CD4-positive, alpha-beta T cell treated with Interleukin-6 for 4 hours (primary cell): Measurements from ENCODE around the gene MGST1.
"Not testable (repeated sequence)": the region's sequence is repeated elsewhere in the genome, so short reads cannot be mapped to it uniquely, and the experiment has no call there.

Experiments used
- DNase-seq: peaks from one replicate; pipeline ENCODE4 v3.0.0-alpha.2; 2020; ENCODE audit warnings: mixed read lengths

MGST1 gene

DNA sequence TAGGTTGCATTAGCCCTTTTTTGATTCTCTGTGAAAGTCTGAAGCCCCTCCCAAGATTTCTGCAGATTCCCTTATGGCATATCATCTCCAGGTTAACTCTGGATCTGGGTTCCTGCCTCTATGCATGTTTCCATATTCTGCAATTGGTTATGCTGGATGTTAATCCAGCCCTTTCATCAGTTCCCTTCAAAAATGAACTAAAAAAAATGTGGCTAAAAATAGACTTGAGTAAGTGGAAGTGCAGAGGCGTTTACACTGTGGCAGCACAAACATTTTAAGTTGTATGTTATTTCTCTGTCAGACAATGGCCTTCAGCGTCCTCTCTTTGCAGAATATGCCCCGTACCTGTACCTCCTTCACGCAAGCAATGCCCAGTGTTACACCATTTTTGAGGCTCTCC, 11.4 kb downstream of the MGST1 start:
- DNase-seq: no peak

DNA sequence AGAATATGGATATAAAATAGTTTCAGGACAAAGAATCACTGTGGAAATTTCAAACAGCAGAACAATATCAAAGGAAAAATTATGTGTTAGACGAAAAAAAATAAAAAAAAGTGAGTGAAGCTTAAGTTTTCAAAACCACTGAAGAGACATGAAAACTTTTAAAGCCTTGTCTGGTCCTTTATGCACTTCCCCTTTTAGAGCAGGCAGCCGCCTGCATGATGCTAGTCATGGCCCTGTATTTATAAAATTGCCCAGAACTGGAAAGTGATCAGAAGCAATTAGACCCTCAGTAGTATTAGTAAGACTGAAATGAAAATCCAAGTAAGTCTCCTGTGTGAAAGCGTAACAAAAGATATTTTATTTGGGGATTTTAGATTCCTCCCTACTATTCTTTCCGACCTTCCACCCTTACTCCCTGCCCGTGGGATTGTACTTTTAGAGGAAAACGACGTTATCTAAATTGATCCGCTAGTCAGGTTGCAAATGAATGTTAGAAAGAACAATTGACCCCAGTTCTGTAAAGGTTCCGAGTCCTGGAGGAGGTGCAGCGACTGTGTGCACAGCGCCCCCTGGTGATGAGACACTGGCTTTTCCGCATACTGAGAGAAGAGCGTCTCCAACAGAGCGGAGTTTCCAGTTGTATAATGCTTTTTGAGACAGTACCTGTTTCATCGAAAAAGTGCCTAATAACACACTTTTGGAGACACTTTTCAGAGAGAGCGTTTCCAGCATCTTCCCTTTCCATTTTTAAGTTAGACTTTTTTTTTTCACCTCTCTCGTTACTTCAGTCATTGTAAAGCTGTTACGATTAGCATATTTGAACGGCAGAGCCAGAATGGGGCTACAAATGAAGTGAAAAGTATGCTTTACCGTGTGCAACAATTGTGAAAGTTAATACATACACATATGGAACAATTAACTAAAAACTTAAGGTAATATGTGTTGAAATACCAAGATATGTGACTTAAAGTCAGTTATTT, 12.4 kb downstream of the MGST1 start:
- no peak for DNase-seq

DNA sequence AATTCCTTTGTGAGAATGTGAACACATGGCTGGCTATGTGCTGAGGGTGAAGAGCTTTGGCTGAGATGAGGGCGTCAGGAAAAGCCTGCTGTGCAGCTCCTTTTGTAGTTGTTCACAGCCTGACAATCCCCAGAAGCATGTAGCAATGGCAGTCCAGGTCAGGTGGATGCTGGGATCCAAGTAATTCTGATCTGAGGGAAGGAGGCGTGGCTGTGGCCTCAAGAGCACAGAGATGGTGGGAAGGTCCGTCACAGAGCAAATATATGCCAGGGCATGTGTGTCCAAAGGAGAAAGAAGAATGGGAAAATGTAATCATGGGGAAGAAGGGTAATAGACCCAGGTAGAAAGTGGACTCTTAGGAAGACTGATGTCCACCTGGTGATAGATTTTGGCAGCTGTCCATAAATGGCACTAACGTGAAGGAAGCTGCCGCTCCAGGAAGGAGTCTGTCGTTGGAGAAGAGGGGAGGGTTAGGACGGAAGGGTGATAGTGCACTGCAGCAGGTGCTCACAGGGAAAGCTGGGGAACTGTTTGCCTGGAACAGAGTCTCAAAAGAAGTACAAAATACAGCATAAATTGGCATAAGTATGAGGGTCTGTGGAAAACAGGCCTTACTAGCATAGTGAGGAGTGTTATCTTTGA, 13.8 kb downstream of the MGST1 start:
- no peak for DNase-seq

DNA sequence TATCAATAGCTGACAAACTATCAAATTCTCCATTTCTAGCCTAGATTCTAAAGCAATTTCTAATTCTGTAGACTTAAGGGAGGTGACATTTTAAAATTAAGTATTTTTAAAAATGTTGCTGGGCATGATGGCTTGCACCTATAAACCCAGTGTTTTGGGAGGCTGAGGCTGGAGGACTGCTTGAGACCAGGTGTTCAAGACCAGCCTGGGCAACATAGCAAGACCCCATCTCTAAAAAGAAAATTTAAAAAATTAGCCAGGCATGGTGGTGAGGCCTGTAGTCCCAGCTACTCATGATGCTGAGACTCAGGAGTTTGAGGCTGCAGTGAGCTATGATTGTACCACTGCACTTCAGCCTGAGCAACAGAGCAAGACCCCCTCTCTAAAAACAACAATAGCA, 15.1 kb downstream of the MGST1 start:
- no peak for DNase-seq

DNA sequence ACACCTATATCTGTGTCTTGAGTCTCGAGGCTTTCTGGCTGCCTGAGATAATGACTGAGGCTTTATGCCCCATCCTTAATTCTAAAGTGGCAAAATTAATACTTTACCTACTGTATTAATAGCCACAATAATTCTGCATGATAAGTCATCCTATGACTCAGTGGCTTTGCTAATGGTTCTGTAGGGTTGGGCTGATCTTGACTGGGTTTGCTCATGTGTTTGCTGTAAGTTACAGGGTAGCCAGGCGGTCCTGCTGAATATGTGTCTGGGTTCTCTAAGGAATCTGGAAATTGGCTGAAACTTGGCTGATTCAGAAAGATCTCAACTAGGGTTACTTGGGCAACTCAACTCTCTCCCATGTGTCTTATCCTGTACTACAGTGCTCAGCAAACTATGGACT, 21.7 kb downstream of the MGST1 start:
- DNase-seq: no peak

DNA sequence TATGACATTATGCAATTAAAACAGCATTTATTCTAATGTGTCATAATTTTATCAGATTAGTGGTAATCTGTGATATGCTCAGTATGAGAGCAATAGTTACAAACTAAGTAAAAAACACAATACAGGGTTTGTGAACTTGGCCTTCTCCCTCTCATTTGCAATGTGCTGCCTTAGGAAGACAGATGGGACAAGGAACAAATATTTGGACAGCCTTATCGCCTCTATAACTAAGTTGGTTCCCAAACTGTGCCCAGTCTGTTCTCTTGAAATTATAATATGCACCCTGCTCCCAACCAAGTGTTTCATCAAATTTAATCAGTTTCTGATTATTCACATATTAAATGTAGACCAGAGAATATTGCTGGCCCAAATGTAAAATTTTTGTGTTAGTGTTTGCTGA, 22.7 kb downstream of the MGST1 start:
- no peak for DNase-seq

DNA sequence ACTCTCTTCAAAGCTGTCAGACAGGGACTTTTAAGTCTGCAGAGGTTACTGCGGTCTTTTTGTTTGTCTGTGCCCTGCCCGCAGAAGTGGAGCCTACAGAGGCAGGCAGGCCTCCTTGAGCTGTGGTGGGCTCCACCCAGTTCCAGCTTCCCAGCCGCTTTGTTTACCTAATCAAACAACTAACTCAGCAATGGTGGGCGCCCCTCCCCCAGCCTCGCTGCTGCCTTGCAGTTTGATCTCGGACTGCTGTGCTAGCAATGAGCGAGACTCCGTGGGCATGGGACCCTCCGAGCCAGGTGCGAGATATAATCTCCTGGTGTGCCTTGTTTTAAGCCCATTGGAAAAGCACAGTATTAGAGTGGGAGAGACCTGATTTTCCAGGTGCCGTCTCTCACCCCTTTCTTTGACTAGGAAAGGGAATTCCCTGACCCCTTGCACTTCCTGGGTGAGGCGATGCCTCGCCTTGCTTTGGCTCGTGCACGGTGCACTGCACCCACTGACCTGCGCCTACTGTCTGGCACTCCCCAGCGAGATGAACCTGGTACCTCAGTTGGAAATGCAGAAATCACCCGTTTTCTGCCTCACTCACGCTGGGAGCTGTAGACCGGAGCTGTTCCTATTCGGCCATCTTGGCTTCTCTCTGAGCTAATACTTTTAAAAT, 35.3 kb downstream of the MGST1 start:
- not testable (repeated sequence) for DNase-seq

DNA sequence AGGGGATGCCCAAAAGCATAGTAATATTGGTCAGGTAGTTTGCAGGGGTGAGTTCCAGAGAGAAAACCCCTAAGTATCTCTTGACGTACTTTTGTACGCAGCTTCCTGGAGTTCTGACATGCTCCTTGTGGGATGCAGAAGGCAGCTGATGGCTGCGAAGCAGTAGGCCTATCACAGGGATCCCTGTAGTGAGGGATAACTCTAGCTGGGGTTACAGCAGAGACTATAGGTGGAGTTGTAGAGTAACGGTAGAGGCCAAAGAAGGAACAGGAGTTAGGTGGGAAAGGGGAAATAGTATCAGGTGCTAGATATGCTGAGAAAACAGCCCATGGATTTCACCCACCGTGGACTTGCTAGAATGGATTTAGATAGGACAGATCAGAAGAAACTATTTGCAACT, 37.3 kb downstream of the MGST1 start:
- no peak for DNase-seq

DNA sequence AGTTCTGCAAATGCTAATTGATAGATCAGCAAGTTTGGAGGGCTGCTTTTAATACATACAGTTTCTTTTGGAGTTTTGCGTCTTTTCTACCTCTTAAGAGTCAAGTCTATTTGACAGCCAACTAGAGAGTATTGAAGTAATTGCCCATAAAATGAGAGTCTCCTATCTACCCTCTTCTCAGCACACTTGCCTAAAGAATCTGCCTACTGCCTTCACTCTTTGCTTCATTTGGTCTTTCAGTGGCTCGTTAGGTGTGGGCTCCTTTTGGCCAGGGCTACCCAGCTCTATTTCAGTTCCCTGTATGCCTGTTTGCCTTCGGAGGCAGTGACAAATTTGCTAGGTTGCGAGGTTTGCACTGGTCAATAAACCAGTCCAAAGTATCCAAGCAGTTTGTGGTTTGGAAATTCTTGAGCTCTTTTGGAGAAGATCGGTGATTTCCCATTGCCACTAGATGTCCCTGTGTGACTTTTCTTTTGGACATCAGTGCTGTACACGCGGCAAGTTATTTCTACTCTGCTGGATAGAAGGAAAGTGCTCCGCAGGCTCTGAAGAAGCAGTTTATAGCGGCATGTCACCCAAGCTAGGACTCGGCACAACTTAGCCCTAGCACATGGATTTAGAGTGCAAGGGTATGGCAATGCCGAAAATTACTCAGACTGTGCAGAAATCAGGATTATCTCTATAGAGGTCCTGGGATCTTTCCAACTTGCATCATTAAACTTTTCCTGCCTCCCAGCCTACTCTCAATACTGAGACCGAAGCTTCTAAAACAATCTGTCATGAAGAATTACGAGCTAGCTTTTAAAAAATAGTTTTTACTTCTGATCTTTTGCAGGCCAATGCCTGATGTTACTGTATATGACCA, 38.6 kb downstream of the MGST1 start:
- DNase-seq: no peak

DNA sequence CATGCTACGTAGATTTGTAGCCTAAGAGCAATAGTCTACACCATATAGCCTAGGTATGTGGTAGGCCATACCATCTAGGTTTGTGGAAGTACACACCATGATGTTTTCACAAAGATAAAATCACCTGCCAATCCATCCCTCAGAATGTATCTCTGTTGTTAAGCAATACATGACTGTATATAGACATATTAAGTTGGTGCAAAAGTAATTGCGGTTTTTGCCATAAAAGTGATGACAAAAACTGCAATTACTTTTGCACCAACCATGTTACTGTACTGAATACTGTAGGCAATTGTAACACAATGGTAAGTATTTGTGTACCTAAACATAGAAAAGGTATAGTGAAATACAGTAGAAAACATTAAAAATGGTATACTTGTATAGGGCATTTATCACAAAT, 40.5 kb downstream of the MGST1 start:
- no peak for DNase-seq

DNA sequence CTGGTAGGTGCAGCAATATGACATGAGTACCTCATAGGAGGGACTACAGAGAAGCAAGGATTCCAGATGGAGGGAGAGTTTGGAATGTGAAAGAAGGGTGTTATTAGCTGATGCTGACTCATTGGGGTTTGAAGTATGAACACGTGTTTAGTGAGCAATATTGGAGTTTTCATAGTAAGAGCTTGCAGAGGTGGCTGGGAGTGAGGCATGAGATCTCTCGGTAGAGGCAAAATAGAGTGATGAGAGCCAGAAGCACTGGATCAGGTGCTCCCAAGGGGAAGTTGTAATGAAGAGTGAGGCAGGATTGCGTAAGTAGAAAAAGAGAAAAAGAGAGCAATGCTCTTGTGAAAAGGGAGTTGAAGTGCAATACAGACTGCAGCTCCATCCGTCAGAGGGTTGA, 42.1 kb downstream of the MGST1 start:
- no peak for DNase-seq

DNA sequence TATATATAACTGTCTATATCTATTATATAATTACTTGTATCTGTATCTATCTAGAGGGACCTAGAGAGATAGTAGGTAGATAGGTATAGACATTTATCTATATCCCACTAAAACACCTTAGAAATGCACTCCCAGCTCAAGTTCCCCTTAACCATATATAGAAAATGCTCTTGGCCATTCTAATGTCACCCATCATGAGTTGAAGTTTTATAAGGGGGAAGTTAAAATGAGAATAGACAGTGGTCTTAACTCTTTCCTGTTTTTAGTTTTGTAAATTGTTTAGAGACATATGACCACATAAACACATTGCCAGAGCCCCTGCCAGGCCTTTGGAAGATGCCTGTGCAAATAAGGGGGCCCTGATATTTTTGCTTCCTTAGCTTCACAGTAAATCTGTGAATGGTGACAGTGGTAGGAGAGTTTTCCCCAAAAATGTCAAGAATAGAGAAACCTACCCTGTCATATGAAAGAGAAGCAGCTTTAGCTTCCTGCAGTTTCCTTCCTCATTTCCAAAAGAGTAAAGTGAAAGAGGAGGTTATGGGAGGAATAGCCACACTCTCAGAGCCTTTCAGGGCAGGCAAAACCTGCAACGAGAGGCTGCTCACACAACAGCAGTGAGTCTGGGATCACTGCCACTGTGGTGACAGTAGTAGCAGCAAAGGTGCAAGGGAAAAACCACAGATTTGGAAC, 45.5 kb downstream of the MGST1 start:
- no peak for DNase-seq

DNA sequence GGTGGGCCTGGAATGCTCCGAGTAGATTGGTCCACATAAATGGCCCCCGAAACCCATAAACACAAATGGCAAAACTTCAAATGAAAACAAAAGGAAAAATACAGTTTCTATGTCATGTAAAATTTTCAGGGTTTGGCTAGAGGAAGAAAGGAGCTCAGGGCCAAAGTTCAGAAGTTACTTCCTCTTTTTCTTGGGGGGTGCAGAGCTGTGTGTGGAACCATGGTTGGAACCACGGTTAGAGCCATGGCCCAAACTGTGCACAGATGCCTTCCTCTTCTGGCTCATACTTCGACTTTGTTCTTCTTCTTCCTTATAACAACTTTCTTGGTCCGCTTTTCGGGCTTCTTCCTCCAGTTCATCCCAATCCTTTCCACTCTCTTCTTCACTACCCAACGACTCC, 51.7 kb downstream of the MGST1 start:
- DNase-seq: no peak

DNA sequence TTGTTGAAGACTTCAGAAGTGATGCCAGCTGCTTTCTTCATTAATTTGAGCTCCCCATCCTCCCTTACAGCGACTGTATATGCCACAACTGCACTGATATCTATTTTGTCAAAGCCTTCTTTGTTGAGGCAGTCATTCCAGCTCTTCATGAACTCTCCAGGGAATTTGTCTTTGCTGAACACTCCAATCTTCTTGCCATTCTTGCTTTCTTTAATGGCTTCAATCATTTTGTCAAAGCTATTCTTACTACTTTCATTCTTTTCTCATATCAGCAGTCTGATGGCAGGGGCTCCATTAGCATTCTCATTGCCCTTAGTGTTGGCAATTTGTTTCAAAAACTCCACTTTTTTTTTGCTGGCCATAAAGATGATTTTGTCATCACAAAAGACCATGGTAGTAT, 54.4 kb downstream of the MGST1 start:
- not testable (repeated sequence) for DNase-seq

DNA sequence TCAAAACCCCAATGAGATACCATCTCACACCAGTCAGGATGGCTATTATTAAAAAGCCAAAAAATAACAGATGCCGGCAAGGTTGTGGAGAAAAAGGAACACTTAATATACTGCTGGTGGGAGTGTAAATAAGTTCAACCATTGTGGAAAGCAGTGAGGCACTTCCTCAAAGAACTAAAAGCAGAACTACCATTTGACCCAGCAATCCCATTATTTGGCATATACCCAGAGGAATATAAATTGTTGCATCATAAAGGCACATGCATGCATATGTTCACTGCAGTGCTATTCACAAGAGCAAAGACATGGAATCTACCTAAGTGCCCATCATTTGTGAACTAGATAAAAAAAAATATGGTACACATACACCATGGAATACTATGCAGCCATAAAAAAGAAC, 59.9 kb downstream of the MGST1 start:
- DNase-seq: no peak
